GM21825 (cell line): ENCODE results near the gene CCDC89.
"Not testable (repeated sequence)": the region's sequence is repeated elsewhere in the genome, so short reads cannot be mapped to it uniquely, and the experiment has no call there.

Experiments
- ATAC-seq: cut with Tn5 transposase; IDR thresholded peaks from one replicate; pipeline ENCODE4 v1.9.1; 2021; ENCODE audit warnings: mild to moderate bottlenecking, moderate library complexity; ENCODE audit not compliant: unreplicated experiment

The CCDC89 gene

DNA sequence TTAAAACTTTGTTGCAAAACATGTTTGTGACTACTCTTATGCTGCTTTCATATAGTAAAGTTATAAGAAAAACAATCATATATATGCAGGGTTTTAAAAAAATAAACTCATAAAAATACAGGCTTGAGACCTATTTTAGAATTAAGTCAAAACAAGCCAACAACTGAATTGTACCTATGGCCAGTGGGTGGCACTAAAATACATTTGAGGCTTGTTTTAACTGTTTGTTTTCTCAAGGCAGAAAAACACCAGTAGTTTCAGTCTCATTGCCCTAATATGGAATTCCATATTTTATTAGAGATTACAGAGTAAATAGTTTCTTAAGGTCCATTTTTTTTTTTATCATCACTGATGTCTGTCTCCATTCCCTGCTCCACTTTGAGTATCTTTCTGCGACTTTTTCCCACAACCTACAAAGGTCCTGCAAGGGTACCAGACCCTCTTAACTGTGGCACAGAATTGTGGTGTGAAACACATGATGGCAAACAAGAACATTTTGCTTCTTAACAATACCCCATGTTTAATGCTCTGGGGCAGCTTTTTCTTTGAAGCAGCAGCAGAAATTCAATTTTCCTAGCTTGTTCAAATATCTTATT, 8.5 kb upstream of the CCDC89 start:
- ATAC-seq, result no peak

DNA sequence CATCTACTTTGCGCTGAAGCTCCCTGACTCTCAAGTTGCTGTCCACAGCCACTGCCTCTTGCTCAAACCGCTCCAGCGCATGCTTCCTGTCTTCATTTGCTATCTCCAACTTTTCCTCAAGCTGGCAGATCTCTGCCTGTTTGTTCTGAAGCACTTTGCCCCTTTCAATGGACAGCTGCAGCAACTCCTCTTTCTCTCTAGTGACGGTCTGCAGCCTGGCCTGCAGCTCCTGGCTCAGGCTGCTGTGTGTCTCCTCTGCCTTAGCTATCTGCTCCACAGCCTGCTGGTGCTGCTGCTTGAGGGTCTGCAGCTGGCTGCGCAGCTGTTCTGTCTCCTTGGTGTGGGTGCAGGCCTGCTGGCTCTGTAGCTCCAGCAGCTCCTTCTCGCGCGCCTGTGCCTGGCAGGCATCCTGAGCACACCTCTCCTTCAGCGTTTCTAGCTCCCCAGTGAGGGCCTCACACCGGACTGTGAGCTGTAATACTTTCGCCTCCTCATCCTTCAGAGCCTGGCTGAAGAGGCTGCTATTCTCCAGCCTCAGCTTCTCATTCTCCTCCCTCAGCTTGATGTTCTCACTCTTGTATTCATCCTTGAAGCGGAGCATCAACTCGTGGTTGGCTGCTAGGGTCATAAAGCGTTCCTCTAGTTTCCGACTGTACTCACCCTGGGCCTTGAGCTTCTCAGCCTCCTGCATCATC, 723 bp downstream of the CCDC89 start:
- ATAC-seq, result no peak

DNA sequence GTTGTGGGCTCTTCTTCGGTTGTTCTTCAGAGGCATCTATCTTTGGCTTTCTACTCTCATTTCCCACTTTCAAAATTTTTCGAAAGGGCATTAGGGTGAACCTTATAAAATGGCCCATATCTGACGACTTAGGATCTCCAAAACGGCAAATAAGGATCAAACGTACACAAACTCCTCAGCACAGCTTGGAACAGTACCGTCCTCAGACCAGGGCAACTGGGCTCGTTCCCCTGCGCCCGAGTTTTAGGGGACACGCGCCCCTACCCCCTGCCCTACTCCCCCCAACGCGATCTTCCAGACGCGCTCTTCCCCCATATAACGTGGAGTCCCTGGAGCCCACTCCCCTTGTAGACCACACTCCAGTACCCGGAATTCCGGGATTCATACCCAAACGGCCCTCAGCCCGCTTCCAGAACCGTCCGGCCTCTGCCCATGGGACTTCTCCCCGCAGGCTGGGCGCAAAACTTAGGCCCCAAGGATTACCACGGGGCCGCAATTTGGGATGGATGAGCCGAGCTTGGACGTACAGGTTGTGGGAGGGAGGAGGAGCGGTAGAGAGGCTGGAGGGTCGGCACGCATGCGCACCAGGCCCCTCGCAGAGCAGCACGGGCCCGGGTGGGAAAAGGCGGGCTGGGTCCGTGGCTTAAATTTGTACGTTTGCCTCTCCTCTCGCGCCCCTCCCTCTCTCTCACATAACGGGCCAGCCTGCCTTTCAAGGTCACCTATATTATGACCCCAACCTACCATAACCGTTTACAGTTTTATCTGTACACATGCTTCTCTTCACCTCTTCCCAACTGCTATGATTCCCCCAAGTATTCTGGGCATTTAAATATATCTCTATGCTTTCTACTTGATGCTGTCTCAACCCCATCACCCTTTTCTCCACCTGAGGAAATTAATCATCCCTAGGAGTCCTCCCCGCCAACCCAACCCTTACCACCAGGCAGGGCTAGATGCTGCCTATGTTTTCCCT, 3.4 kb downstream of the CCDC89 start:
- ATAC-seq, result peak; percentile 85

DNA sequence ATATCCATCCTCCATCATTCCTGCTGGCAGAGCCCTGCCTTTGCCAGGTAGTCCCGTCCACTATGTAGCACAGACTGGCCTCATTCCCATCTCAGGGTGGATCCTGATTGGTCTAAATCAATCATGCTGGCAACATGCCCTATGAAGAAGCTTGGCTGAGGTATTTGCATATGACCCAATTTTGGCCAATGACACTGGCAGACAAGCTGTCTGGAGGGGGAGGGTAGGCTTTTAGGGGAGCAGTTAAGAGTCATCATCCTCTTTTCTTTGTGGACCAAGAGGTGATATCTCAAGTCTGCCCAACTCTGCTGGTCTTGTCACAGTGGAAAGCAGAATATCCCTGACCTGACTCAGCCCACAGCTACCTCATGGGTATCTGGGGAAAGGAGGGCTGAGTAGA, 5.1 kb downstream of the CCDC89 start:
- ATAC-seq, result no peak

DNA sequence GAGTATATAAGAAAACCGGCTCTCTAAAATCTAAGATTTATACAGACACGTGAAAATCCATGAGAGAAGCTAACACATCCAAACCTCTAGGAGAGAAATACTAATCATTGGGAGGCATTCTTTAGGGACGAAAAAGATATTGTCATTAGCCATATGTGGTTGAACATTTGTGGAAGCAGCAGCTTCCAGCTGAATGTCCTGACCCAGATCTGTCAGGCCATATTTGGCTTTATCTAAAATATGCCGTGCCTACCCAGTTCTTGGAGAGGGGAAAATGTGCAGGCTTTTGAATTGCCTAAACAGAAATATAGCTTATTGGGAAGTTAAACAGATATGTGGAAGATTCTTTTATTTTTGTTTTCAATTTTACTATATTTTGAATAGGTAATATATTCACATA, 6.4 kb downstream of the CCDC89 start:
- ATAC-seq, result no peak

DNA sequence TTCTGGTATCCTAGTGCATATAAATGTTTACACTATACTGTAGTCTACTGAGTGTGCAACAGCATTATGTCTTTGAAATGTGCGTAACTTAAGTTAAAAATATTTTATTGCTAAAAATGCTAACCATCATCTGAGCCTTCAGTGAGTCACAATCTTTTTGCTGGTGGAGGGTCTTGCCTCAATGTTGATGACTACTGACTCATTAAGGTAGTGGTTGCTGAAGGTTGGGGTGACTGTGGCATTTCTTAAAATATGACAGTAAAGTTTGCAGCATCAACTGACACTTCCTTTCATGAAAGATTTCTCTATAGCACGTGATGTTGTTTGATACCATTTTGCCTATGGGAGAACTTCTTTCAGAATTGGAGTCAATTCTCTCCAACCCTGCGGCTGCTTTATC, 12.6 kb downstream of the CCDC89 start:
- no peak for ATAC-seq

DNA sequence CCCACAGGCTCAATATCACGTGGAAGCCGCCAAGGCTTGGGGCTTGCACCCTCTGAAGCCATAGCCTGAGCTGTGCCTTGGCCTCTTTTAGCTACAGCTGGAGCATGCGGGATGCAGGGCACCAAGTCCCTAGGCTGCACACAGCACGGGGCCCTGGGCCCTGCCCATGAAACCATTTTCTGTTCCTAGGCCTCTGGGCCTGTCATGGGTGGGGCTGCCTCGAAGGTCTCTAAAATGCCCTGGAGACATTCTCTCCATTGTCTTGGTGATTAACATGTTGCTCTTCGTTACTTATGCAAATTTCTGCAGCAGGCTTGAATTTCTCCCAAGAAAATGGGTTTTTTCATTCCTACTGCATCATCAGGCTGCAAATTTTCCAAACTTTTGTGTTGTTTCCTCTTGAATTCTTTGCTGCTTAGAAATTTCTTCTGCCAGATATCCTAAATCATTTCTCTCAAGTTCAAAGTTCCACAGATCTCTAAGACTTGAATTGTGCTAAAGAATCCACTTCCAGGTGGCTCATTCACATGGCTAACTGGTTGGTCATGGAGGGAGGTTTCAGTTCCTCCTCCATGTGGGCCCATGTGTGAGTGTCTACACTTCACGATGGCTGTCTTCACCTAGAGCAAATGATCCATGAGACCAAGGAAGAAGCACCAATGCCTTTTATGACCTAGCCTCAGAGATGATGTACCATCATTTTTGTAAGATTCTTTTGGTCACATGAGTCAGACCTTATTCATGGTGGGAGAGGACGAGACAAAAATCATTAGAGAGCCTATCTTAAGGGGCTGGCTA, 13.7 kb downstream of the CCDC89 start:
- ATAC-seq, result no peak

DNA sequence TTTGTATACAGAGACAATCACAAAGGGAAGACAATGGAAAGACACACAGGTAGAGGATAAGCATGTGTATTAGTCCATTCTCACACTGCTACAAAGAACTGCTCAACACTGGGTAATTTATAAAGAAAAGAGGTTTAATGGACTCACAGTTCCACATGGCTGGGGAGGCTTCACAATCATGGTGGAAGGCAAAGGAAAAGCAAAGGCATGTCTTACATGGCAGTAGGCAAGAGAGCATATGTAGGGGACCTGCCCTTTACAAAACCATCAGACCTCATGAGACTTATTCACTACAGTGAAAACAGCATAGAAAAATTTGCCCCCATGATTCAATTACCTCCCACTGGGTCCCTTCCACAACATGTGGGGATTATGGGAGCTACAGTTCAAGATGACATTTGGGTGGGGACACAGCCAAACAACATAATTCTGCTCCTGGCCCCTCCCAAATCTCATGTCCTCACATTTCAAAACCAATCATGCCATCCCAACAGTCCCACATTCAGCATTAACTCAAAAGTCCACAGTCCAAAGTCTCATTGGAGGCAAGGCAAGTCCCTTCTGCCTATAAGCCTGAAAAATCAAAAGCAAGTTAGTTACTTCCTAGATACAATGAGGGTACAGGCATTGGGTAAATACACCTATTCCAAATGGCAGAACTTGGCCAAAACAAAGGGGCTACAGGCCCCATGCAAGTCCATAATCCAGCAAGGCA, 14.9 kb downstream of the CCDC89 start:
- ATAC-seq, result not testable (repeated sequence)

DNA sequence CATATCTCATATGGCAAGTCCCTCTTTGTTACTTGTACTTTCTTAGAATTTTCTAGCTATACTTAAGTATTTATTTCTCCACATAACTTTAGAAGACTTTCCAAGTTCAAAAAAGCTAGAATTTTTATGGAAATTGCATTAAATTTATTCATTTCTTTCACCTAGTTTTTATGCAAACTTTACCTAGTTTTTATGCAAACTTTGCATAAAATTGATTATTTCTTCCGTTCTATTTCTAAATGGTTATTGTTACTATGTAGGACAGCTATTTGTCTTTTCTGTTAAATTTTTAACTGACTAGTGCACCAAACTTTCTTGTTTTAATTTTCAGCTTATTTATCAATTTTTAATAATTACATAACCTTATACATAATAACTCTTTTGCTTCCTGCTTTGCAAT, 17.8 kb downstream of the CCDC89 start:
- no peak for ATAC-seq

DNA sequence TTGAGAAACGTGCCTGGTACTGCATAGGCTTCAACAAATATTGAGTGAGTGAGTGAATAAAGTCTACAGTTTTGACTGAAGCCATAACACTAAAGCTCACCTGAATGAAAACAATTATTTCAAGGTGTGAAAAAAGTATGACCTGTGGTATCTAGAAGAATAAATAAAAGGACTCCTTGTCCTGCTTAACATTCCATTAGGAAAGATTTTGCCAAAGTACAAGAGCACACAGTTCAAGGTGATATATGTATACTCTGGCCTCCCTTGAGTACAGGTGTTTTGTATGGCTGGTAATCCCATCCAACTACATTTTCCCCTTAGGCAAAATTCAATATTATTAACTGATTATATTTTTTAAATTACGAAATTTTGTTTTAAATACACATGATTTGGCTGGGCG, 19.3 kb downstream of the CCDC89 start:
- ATAC-seq, result no peak

DNA sequence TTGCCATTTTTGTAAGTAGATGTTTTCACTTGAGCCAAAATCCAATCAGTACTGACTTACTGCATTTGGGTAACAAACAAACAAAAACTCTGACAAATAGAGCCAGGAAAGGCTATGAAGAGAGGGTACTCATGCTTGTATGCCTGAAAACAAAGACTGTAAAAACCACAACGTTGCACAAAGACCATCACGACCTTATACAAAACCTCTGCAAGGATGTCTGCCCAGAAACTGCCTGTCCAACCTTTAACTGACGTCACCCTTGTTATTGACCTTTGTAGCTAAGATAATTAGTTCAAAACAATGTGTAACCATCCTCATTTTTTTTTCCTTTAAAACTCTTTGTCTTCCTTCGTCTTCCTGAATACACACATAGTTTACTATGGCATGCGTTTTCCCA, 20.3 kb downstream of the CCDC89 start:
- no peak for ATAC-seq

DNA sequence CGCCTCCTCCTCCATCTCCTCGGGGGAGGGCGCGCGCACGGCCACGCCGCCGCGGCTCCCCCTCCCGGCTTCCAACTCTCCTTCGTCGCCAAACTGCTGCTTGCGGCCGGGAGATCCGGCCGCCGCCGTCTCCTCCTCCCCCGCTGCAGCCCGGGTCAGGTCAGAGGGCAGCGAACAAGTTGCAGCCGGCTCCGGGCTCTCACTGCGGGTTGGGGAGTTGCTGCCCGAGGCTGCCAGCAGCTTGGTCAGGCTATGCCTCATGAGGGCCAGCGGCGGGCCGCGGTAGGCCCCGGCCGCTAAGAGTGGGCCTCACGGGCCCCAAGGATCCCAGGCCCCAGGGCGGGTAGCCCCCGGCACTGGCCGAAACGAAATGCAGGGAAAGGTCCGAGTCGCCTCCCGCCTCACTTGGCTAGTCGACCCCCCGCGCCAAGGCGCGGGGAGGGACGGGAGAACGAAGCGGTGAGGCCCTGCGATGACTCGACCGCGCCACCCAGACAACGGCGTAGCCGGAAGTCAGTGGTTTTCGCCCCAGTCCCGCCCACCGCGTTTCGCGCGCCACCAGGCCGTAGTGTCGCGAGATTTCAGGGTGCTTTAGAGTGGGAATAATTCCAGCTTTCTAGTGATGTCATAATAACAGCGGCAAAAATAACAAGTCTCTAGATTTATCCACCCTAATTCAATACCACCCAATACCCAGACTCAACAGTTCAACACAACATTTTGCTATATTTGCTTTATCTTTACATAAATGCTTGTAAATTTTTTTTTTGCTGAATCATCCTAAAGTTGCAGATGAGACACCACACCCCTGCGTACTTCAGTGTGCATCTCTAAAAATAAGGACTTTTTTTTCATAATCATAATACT, 21.1 kb downstream of the CCDC89 start, which contains the start of gene CREBZF:
Gene CREBZF (minus strand): TSS at position 515 of the 867 bp plus-strand sequence. CDS start 254 bp downstream, at position 261.
- ATAC-seq, result peak; percentile 93

DNA sequence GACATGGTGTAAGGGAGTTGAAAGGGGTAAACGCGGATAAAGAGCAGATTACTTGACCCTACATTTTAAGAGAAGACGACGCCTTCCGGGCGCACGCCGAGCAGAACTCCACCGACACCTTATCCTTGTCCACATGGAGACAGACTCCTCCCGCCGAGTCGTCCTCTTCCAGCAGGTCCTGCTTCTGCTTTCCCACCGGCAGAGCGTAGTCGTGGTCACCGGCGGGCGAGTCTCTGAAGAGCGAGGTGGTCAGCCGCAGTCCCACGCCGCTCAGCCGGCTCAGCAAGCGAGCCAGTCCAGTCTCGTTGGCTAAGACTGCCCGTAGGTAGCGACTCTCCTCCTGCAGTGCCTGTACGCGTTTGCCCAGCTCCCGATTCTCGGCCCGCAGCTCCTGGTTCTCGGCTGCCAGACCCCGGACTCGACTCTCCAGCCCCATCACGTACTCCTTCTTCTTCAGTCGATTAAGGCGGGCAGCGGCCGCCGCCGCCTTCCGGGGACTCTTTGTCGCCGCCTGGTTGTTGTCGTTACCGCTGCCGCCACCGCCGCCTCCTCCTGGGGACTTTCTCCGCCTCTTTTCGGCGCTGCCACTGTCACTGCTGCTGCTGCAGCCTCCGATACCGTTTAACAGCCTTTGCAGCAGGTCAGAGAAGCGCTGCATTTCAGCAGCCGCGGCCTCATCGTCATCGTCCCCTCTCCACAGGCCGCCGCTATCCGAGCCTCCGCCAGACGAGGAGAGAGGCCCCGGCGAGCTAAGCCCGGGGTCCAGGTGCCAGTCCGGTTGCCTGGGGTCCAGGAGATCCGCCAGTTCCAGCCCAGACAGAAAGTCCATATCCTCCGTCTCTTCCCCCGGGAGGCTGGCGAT, 22.0 kb downstream of the CCDC89 start:
- peak; percentile 74 for ATAC-seq

DNA sequence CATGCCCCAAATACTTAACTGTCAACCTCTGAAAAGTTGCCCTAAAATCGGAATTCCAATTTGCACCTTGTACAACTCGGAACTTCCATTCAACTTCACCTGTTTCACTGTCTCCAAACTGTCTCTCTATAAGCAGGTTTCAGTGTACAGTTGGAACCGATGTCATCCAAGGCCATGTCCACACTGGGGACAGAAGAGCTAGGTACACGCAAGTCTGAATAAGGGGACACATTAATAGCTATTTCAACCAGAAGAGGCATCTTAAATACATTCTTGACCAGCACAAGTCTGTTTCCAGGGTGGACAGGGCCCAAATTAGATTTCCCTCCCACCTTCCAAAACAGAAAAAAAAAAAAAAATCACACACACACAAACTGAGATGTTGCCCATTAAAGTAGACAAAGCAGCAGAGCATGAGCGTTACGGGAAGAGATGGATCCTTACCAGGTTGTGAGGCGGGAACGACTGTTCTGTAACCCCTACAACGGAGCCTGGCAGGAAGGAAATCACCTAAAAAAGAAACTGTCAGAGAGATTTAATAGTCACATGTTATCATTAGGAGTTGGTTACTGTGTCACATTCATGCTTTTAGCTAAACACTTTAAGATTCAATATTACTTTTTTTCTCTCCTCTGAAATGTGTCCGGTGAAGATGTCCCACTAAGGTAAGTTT, 22.8 kb downstream of the CCDC89 start:
- no peak for ATAC-seq

DNA sequence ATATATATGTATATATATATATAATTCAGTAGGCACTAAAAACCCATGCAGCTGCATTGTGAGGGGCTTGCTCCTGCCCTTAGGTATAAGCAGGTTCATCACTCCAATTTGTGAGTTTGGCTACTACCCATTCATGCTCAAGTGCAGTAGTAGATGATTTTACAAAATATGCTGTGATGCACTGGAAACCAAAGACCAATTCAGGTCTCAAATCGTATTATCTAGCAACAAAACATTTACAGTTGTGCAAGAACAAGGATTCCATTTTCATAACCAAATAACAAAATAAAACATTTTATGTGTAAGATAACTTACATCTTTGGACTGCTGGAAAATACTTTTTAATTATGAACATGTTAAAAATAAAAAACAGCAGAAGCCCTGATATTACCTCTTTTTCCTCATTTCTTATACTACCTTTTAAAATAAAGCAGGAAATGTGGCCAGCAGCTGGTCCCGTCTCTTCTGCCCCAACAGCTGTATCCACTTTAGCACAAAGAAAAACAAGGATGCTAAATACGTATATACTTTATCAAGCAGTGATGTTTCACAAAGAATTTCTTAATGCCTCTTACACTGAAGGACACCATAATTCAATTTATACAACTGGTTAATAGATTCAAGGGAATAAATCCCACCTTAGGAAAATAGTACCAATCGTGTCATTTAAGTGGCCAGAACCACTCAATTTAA, 23.9 kb downstream of the CCDC89 start:
- ATAC-seq, result no peak

DNA sequence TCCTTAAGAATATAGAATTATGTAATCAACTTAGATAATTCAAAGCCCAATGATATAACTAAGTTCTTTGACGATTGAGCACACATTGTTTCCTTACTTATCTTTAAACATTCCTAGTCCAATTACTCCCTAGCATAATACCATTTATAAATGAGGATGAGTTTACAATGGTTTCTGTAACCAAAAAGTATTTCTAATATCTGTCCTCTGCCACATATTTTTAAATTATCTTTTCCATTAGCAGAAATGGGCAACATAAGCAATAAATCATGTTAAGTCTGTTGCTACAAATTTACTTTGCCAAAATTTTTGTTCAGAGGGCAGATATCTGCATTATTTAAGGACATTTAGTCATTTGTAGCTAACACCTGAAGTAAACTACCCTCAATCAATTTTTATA, 27.8 kb downstream of the CCDC89 start:
- ATAC-seq, result no peak

DNA sequence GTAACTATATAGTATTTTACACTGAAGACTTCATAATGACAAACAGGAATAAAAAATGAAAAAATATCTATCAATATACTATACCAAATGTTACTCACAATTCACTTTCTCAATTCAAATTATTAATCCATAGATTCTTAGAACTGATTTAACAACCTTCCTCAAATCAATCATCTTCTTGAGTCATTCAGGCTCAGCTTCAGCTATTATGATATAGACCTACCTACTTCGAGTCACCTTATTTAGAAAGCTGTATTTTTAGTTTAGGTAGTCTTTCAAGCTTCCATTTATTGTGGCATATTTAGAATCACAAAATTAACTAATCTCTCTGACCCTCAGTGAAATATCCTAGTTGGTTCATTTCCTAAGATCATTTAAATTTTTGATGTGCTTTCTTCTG, 29.2 kb downstream of the CCDC89 start:
- ATAC-seq, result no peak
